CD4-positive, alpha-beta T cell treated with Interleukin-17A for 4 hours (primary cell): ENCODE data around the gene TAS2R3.
"Not testable (repeated sequence)": the region's sequence is repeated elsewhere in the genome, so short reads cannot be mapped to it uniquely, and the experiment has no call there.

Experiments used
- DNase-seq: peaks from one replicate; pipeline ENCODE4 v3.0.0-alpha.2; 2020; ENCODE audit warnings: mixed read lengths

Gene TAS2R3, protein sequence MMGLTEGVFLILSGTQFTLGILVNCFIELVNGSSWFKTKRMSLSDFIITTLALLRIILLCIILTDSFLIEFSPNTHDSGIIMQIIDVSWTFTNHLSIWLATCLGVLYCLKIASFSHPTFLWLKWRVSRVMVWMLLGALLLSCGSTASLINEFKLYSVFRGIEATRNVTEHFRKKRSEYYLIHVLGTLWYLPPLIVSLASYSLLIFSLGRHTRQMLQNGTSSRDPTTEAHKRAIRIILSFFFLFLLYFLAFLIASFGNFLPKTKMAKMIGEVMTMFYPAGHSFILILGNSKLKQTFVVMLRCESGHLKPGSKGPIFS

DNA sequence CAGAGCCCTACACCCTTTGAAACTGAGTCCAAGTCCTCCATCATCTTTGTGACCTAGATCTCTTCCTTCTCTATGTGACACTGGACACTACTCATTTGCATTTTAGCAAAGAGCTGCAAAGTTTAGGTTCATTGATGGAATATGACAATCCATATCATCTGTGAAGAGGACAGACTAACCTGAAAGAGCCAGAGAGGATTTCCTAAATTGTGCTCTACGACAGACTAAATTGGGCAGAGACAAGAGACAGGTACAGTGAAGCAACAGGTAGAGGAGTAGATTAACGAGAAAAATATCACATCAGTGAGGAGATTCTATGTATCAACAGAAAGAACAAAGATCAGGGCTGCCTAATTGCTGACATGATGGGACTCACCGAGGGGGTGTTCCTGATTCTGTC lies at the start of gene TAS2R3:
Gene TAS2R3 (plus strand): TSS at position 301 of the 400 bp plus-strand sequence. CDS start 62 bp downstream, at position 363.
- DNase-seq, result no peak

DNA sequence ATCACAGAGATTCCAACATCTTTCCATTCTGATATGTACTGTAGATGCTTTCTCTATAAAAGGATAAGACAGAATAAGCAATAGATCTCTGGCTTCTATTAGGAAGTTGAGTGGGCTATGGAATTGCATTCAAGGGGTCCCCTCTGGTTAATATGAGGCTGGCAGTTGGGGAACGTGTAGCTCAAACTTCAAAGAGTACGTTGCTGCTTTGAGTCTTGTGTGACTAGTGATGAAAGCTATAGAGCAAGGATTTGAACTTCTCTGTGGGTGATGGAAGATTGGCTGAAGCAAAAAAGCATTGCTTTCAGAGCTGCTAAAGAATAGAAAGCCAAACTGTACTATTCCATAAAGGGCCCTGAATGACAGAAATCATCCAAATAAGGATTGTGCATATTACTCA lies 49.3 kb upstream of the TAS2R3 start:
- no peak for DNase-seq

DNA sequence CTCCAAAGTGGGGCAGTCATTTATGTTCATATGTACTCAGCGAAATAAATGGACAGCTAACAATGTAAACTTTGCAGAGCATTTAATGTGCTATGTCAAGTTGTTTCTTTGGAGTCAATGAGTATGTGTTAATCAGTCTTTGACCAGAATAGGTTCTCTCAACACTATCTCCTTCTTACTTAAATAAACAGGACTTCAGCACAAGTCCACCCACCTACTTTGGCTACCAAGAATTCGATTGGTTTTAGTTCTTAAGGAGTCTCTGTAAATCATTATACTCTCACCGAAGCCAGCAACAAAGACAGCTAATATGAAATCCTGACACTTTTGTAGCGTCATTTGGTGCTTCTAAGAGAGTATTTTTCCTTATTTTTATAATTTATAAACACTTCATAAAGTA lies 48.9 kb upstream of the TAS2R3 start:
- DNase-seq, result no peak

DNA sequence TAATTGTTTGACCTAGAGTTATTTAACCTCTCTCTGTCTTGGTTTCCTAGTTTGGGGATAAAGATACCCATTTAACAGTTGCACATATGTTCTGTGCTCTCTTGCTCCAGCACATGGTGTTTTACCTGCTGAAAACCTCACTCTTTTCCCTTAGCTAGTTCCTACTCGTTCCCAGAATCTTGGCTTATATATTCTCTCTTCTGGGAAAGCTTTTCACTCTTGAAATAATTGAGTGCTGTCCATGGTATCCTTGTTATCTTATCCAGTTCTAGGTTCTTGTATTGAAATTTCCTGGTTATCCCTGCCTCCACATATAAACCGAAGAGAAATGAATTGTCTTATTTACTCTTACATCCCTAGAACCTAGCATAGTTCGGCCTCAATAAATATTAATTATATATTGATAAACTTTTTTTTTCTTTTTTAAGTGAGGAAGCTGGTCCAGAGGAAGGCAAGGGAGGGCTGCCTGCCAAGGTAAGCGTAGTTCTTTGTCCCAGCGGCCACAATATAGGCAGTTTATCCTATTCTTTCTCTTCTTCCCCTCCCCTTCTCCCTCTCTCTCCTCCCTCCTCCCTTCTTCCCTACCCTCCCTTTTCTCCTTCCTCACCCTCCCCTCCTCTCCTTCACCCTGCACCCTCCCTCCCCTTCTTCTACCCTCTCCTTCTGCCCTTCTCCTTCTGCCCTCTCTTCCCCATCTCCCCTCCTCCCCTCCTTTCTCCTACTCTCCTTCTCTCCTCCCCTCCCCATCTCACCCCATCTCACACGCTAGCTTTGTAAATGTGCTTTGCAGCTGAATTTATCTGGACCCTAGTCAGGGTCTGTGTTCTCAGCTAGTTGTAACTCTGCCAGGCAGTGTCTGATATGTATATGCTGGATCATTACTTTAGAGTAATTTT lies 47.9 kb upstream of the TAS2R3 start:
- DNase-seq, result no peak

DNA sequence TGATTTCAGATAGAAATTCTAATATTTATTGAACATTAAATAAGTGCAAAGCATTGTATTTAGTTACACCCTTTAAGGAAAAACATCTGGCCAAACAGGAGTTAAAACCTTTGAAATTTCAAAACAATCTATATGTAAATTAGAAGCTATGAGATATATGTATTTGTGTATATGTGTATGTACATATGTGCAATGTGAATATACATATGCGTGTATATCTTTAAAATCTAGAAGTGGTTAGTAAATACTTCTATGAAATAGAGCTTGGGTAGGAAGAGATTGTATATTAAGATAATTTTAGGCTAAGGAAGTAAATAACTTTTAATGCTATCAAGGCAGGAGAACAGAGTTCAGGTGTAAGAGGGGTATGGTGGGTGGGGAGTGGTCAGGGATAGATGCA lies 46.4 kb upstream of the TAS2R3 start:
- DNase-seq, result no peak

DNA sequence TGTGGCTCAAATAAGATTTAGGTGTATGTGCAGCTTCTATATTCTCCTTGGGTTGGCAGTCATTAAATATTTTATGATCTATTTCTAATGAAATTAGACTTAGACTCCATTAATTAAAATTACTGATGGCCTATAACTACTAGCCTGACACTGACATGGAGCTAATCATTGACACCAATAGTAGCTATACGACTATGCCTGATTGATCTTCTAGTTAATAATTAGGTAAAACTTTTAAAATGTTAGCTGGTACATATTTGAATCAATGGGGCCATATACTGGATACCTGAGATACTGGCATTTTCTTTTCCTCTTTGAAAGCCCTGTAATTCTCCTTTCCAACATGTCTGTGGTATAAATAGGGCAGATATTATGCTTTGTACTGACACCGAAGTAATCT lies 41.4 kb upstream of the TAS2R3 start:
- no peak for DNase-seq

DNA sequence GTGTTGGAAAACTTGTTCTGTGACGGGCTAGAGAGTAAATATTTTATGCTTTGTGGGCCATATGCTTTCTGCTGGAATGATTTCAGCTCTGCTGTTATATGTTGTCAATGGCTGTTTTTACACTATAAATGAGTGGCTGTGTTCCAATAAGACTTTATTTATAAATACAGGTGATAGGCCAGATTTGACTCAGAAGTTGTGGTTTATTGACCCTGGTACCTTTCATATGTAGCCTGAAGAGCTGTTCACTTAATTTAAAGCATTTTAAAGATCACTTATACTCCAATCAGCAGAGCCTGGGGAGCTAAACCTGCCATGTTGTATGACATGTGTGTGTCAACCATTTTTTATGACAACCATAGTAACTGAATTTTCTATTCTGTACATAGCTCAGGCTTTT lies 34.9 kb upstream of the TAS2R3 start:
- DNase-seq, result no peak

DNA sequence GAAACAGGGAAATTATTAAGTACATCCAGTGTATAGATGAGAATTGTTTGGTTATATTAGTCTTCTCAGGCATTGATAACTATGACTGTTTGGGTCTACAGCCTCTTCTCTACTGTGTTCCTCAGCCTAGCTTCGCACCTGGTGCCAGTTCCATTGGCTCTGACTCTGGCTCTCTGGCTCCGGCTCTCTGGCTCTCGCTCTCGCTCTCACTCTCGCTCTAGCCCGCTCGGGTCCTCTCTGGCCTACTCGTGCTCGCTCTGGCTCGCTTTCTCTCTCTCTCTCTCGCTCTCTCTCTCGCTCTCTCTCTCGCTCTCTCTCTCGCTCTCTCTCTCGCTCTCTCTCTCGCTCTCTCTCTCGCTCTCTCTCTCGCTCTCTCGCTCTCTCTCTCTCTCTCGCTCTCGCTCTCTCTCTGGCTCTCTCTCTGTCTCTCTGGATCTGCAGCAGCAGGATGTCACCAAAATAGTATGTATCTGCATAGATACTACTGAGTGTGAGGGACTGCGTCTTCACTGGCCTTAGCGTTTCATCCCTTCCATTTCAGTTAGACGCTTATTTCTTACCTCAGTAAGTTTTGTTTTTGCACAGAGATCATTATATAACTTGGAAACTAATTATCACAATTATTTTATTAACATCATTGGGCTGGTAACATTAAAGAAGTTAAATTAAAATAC lies 32.3 kb upstream of the TAS2R3 start:
- DNase-seq, result no peak

DNA sequence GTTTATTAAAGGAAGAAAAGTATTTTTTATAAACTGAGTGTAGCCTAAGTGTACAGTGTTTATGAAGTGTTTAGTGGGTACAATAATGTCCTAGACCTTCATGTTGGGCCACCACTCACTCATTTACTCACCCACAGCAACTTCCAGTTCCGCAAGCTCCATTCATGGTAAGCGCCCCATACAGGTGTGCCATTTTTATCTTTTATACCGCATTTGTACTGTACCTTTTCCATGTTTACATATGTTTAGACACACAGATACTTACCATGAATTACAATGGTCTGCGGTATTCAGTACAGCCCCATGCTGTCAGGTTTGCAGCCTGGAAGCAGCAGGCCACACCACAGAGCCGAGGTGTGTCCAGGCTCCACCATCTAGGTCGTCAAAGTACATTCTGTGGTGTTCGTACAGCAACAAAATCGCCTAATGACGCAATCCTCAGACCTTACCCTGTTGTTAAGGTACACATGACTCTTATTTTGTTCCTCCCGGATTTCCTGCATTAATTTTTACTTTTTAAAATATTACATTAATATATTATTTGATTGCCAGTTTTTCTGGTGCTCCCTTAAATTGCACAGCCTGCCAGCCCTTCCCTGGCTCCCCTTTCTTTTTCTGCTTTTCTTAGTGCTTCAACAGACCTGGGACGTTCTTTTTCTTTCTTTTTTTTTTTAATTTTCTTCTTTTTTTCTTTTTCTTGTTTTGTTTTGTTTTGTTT lies 26.6 kb upstream of the TAS2R3 start:
- DNase-seq, result peak; percentile 10

DNA sequence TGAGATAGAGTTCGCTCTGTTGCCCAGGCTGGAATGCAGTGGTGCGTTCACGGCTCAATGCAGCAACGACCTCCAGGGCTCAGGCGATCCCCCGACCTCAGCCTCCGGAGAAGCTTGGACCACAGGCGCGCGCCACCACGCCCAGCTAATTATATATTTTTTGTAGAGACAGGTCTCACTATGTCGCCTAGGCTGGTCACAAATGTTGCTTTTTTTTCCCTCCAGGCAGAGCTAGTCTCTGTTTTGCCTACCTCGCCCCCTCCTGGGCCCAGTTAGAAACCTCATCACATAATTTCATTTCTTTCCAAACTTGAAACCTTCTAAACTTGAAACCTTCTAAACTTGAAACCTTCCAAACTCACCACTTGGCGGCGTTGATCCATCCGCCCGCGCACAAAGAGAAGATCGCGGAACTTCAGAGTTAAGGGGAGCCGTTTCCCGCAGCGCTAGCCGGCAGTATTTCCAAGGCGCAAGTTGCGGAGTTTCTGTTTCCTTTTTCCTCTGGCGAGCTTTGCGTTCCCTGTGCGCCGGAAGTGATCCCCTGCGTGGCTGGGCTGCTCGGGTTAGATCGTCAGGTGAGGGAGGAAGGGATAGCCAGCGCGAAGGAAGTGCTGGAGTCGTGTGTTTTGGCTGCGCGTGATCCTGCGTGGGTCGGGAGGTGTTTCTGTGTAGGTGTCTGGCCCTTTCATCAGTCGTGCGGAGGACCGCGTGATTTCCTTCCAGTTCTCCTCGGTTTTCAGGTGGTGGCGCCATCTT lies 25.9 kb upstream of the TAS2R3 start, which contains the start of gene SSBP1:
Gene SSBP1 (plus strand): TSS at position 523 of the 756 bp plus-strand sequence. CDS start 809 bp downstream, outside the sequence.
- peak; percentile 91 for DNase-seq

DNA sequence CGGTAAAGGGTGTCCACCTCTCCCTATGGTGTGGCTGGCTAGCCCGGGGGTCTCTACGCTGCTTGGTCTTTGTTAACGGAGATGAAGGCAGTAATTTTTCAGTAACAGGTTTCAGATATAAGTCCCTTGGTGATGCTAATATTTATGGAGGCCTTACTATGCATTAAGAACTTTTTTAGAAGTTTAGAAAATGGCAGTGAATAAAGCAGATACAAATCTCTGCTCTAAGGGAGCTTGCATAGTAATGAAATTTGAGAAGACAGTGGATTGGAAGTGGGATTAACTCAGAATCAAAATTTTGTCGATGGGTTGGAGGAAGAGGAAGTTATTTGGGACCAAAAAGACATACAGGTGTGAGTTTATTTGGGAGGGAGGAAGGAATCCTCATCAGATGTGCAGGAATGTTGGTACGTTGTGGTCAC lies 25.3 kb upstream of the TAS2R3 start:
- no peak for DNase-seq

DNA sequence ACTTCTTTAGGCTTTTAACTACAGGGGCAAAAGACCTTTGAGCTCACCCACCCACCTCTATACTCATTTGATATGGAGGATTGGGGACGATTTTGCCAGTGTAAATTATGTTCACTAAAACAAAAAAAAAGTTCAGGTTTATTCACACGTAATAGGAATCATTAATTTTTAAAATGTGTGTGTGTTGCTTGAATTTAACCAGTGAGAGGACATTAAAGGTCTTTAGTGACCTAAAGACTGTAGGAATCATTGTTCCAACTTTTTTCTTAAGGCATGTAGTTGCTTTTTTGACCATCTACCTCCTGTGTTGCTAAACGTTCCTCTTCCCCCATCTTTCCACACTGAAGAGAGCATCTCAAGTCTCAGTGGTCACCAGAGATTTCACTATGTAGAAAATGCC lies 24.6 kb upstream of the TAS2R3 start:
- no peak for DNase-seq

DNA sequence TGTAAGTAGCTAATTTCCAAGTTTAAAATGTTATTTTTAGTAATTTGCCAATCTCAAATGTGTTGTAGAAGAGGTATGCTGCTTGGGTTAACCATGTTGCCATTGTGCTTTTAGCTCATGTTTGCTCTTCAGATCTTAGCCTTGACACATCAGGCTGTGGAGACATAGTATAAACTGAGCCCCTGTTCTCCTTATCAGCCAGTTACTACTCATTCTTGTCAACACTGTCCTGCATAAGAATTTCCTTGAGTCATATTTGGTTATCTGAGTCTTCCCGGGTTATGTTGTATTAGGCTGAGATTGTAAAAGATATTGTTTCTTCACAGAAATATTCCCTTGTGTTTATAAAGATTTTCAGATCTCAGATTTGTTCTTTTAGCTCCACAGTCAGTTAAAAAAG lies 21.7 kb upstream of the TAS2R3 start:
- no peak for DNase-seq

DNA sequence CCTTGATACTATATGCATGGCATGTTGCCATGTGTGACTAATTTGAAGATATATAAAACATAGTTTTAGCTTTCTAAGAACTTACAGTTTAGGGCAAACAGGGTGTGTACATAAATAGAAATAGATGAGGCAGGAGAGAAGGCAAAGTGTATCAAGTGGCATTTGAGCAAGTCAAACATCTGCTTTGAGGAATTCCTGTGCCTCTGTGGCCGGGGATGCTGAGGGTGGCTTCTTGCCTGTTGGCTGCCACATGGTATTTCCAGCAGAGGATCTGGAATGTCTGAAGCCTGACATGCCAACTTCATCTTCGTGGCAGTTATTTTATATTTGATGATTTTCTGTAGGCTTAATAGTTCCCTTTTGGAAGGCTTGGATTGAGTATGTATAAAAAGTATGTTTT lies 19.8 kb upstream of the TAS2R3 start:
- DNase-seq, result no peak

DNA sequence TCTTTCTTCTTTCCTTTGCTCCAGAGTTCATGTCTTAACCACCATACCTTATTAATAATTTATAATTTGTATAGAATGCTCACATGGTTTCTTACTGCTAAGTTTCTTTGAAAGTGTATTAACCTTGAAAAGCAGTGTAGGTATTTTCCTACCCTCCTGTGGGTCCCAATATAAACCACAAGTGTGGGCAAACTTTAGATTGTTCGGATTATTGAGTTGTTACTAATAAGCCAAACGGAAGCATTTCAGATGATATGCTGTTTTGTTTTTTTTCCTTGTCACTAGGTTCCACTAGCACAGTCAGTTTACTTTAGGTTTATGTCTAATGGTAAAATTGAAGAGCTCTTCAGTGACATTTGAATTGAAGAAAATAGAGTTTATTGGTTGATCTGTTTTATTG lies 15.5 kb upstream of the TAS2R3 start:
- DNase-seq, result no peak

DNA sequence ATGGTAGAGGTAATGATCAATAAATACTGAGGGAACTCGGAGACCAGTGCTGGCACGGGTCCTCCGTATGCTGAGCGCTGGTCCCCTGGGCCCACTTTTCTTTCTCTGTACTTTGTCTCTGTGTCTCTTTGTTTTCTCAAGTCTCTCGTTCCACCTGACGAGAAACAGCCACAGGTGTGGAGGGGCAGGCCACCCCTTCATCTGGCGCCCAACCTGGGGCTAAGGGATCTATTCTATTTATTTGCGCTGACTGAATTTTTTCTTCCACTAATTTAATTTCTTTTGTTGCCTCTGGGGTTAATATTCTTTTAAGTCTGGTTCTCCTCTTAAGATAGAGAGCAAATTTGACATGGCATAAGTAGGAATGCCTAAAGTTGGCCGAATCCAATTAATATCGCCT lies 12.0 kb upstream of the TAS2R3 start:
- not testable (repeated sequence) for DNase-seq

DNA sequence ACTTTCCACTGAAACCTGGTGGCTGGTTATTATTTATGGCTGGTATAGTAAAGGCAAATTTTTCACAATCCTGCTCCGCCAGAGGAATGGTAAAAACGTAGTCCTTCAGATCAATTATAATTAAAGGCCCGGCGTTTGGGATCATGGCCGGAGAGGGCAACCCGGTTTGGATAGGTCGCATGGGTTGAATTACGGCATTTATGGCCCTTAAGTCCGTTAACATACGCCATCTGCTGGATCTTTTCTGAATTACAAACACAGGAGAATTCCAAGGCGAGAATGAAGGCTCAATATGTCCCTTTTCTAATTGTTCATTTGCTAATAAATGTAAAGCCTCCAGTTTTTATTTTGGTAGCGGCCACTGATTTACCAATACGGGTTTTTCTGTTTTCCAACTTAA lies 11.3 kb upstream of the TAS2R3 start:
- DNase-seq, result no peak

DNA sequence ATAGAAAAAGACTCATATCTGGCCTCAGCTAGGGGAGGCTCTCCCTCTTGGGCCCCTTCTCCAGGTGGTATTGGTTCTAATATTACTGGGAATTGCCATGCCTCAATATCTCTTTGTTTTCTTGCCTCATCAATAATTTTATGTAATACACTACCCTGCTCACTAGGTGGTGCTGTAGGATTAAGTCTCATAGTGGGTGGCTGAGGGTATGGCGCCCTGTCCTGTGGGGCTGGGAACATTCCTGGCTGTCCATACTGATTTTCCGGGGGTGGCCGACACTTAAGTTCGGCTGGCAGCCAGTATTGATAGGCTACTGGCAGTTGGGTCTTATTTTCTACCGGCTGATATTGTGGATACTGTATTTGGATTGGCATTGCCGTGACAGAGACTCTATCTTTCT lies 9.0 kb upstream of the TAS2R3 start:
- no peak for DNase-seq

DNA sequence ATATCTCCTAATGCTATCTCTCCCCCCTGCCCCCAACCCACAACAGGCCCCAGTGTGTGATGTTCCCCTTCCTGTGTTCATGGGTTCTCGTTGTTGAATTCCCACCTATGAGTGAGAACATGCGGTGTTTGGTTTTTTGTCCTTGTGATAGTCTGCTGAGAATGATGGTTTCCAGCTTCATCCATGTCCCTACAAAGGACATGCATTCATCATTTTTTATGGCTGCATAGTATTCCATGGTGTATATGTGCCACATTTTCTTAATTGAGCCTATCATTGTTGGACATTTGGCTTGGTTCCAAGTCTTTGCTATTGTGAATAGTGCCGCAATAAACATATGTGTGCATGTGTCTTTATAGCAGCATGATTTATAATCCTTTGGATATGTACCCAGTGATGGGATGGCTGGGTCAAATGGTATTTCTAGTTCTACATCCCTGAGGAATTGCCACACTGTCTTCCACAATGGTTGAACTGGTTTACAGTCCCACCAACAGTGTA lies 6.2 kb downstream of the TAS2R3 start:
- not testable (repeated sequence) for DNase-seq

DNA sequence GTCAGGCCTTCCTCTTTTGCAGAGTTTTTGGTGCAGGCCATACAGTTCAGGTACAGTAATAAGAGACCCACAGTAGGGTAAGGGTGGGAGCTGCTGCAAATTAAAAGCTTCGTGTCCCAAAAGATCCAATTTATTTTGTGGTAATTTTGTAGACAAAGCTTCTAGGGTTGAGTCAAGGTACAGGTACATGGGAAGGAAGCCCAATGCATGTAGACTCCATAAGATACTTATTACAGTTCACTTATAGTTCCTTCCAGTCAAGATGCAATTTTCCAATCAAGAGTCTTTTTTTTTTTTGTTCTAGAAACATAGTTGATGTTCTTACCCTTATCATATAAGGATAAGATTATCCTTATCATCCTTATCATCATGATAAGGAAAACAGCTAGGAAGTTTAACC lies 12.5 kb downstream of the TAS2R3 start, which contains the start of gene TAS2R4:
Gene TAS2R4 (plus strand): TSS at position 301 of the 400 bp plus-strand sequence. CDS start 1,815 bp downstream, outside the sequence.
- DNase-seq, result no peak

DNA sequence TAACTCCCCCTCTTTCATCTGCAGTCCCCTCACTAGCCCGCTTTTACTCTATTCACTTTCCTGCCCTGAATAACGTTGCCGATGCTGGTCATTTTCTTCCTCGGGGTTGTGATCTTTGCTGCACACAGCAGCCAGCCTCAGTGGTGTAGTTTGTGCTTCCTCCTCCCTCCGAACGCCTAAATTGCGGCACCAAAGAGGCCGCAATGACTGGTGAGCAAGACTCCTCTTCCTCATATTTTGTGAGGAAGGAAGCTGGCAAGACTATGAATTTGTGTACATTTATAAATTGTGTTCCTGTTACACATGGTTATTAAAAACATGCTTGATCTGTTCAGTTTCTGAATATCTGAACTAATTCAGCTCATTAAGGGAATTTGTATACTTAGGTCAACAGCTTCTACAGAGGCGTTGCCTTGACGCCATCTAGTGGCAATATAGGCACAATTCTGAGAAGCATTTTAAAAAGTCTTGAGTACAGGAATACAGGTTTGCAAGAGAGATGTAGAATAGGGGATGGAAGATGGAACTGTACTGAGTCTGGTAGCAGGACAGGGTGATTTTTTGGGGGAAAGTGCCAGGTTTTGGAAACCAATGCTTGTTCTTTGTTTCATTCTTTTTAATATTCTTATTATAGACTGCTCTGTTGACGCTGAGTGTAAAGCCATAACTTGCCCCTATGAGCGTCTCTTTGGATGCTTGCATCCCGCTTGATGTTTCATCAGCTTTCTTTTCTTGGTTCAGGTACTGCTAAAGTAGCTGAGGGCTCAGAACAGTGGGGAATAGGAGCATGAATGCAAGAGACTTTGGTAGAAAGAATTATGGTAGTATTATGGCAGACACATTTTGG lies 22.0 kb downstream of the TAS2R3 start:
- peak; percentile 20 for DNase-seq
